Heart right ventricle (tissue), 16 donors: ENCODE measurements around the gene DERL3. TPM values are rescaled to one million over a fixed set of nuclear protein-coding genes. Genes with fewer than 3 reads are reported as not detected.

Experiments used
- ATAC-seq, 8 donors: fragments of 200-7000 bp; cut with Tn5 transposase; one replicate each; pipeline ENCODE4 v1.9.1; 2020; ENCODE audit warnings: mild to moderate bottlenecking in 8 of 8, moderate library complexity in 8 of 8, moderate number of reproducible peaks in 1 of 8
- DNase-seq, 2 donors: peaks; one replicate each; pipeline ENCODE4 v3.0.0-alpha.2; 2020
- H3K27ac ChIP-seq, 10 donors: fragments of 200-600 bp; sonication (generic) in 2 of 10; one replicate each; pipeline versions ENCODE4 v1.5.0 to v1.8.0; 2020 to 2022; ENCODE audit warnings: mild to moderate bottlenecking in 3 of 10
- H3K27me3 ChIP-seq, 7 donors: fragments of 200-600 bp; one replicate each; pipeline ENCODE4 v1.8.0; 2021 to 2022; ENCODE audit warnings: mild to moderate bottlenecking in 2 of 7
- H3K36me3 ChIP-seq, 9 donors: fragments of 200-600 bp; sonication (generic) in 1 of 9; one replicate each; pipeline versions ENCODE4 v1.5.0 to v1.8.0; 2020 to 2022; ENCODE audit warnings: mild to moderate bottlenecking in 2 of 9
- H3K4me1 ChIP-seq, 9 donors: fragments of 200-600 bp; sonication (generic) in 1 of 9; one replicate each; pipeline versions ENCODE4 v1.5.0 to v1.8.0; 2020 to 2022; ENCODE audit warnings: mild to moderate bottlenecking in 4 of 9
- H3K4me3 ChIP-seq, 10 donors: fragments of 200-600 bp; sonication (generic) in 2 of 10; one replicate each; pipeline versions ENCODE4 v1.5.0 to v1.8.0; 2020 to 2022; ENCODE audit warnings: mild to moderate bottlenecking in 7 of 10, moderate library complexity in 2 of 10
- H3K9me3 ChIP-seq, 11 donors: fragments of 200-600 bp in 10 of 11; sonication (generic) in 2 of 11; one replicate each; pipeline versions ENCODE4 v1.5.0 to v1.8.0; 2013 to 2022; ENCODE audit warnings: mild to moderate bottlenecking in 2 of 11, control low read depth in 1 of 11, moderate library complexity in 1 of 11
- WGBS, 2 donors: extraction: QIAGEN DNeasy Blood & Tissue Kit; methylation state at CpG; one replicate each; pipeline ENCODE4 v1.1.7; 2013; ENCODE audit warnings: inconsistent platforms in 1 of 2; 5-methylcytosine and 5-hydroxymethylcytosine counted together
- intact Hi-C, 10 donors: fragments of 100-400 bp; cut with DNase I; formaldehyde crosslinking; loops; one replicate each; pipeline versions ENCODE4 v1.11.1 to v1.14.2; 2022
- polyA plus RNA-seq, 2 donors: library from polyadenylated mRNA; stranded (reverse); fragments of 200-250 nt; gene quantifications; one replicate each; pipeline ENCODE4 v1.2.3, GENCODE V29; 2013
- total RNA-seq, 10 donors: library from RNA; stranded (reverse); fragmentation: NEBNext Ultra II Directional in 3 of 10; extraction: Animal tissue kit (Norgen Biotek cat#: 25700) in 3 of 10; gene quantifications; one replicate each; pipeline versions ENCODE4 v1.2.1 to v1.2.4, GENCODE V29; 2021 to 2023
- TF ChIP-seq, protein P1 (sequence below), 9 donors: fragments of 200-600 bp; sonication (generic) in 2 of 9; IDR thresholded peaks; one replicate each; pipeline versions ENCODE4 v1.5.0 to v1.8.0; 2021 to 2022; ENCODE audit warnings: antibody characterized with exemption in 9 of 9, mild to moderate bottlenecking in 5 of 9, moderate library complexity in 1 of 9
- donor health status: Arrhythmogenic right ventricular cardiomyopathy.
- donor health status: ischemic (EF 13 %, LVEDD 7.1; RV severe dilation, severe dysfunction).
- donor health status: healthy with polysubstance abuse.
- donor health status: DM: no; HTN: yes; CAD: no.
- donor health status: DM: no; HTN: no; CAD: no.
- donor health status: ischemic (EF 25% LVEDD 6.9; RV normal size, moderate dysfunction).
- donor health status: ischemic (EF 25% LVEDD 5.7; RV mildly dilated, moderate dysfunction).
- donor health status: healthy.
- donor health status: DM: yes; HTN: yes; CAD: no.
- donor health status: Ischemic cardiomyopathy.
- donor health status: ischemic (EF 35%, LVEDD 5.7; RV mildly dilated, moderate dysfunction).
- donor health status: nonischemic (EF 11% LVEDD 7.7; RV severe dilation, severe dysfunction).
- donor health status: DM: yes; HTN: yes; CAD: no.
- donor health status: PGD.
- donor health status: ischemic (EF 29% LVEDD 5.4; RV normal size, mild dysfunction).
- donor health status: nonischemic (EF 23%, LVEDD 6.1; RV moderate dilation, normal function).

DERL3 gene
- total and polyA plus RNA-seq, 12 donors, result 0.91 to 14.1 (median 2.0) TPM

- TF ChIP-seq, protein P1, sequence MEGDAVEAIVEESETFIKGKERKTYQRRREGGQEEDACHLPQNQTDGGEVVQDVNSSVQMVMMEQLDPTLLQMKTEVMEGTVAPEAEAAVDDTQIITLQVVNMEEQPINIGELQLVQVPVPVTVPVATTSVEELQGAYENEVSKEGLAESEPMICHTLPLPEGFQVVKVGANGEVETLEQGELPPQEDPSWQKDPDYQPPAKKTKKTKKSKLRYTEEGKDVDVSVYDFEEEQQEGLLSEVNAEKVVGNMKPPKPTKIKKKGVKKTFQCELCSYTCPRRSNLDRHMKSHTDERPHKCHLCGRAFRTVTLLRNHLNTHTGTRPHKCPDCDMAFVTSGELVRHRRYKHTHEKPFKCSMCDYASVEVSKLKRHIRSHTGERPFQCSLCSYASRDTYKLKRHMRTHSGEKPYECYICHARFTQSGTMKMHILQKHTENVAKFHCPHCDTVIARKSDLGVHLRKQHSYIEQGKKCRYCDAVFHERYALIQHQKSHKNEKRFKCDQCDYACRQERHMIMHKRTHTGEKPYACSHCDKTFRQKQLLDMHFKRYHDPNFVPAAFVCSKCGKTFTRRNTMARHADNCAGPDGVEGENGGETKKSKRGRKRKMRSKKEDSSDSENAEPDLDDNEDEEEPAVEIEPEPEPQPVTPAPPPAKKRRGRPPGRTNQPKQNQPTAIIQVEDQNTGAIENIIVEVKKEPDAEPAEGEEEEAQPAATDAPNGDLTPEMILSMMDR (IDR thresholded peaks at IDR 0.05), result no peak
- Histone ChIP-seq H3K9me3 (no peaks in the 10 kb centered on the region), H3K4me1 (peaks cover 14 to 63% (median 46%) of the 10 kb centered on the region in 9 donors), H3K27ac (peak overlapping the region in 7 of 10 donors; percentile 99 to 100 (median 100)), H3K4me3 (peak overlapping the region; percentile 70 to 96 (median 88)), H3K27me3 (no peaks in the 10 kb centered on the region), H3K36me3 (peaks cover 0 to 41% (median 0%) of the 10 kb centered on the region in 9 donors)
- ATAC-seq (no peak), DNase-seq (no peak)
- 48 to 52% methylated on average over 3 of the region's 3 CpGs for WGBS, 2 donors
- intact Hi-C loops, result loop anchor here in 3 of 10 donors (2.0 to 5.0 kb wide), 3 partner anchors 19 to 54 kb away; no protein-coding TSS in a partner anchor
These were observed 50.9 kb downstream of the DERL3 start for GRCh38 chr22:23787910-23788309.

DNA sequence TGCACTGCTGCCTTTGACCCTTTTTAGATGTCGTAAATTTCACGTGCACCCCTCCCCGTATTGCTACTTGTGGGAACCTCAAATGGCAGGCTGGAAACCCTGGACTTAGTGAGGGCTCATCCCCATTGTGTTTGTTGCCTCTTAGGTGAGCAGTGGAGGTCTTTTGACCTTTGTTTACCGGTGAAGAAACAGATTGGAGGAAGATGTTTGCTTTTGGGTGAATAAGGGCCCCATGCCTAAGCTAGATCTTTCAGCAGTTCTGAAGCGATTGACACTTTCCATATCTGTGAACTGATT, 51.3 kb downstream of the DERL3 start:
- H3K27me3 ChIP-seq, result no peaks in the 10 kb centered on the region
- H3K27ac ChIP-seq, result peak overlapping the region in 9 of 10 donors; percentile 98 to 100 (median 100)
- DNase-seq (no peak), ATAC-seq (no peak)
- peaks cover 0 to 38% (median 0%) of the 10 kb centered on the region in 9 donors for H3K36me3 ChIP-seq
- H3K4me1 ChIP-seq, result peaks cover 14 to 63% (median 46%) of the 10 kb centered on the region in 9 donors
- TF ChIP-seq, protein P1 (IDR thresholded peaks at IDR 0.05), result no peak
- 2 to 3% methylated on average over 5 of the region's 5 CpGs for WGBS, 2 donors
- no peaks in the 10 kb centered on the region for H3K9me3 ChIP-seq
- intact Hi-C loops, result loop anchor here in 2 of 10 donors (5.0 kb wide), 2 partner anchors 40 to 55 kb away; no protein-coding TSS in a partner anchor
- peak overlapping the region; percentile 70 to 96 (median 88) for H3K4me3 ChIP-seq

- intact Hi-C loops, result loop anchor here in 2 of 10 donors (5.0 kb wide), 2 partner anchors 40 to 55 kb away; no protein-coding TSS in a partner anchor
- ATAC-seq, result peak; percentile 90 to 97 (median 95)
- peak within 1 kb of the TSS; percentile 70 to 96 (median 88) for H3K4me3 ChIP-seq
- WGBS, 2 donors, result 0% methylated on average over 90 to 97 of the region's 97 CpGs
- peaks cover 0 to 32% (median 0%) of the 10 kb centered on the region in 9 donors for H3K36me3 ChIP-seq
- TF ChIP-seq, protein P1 (IDR thresholded peaks at IDR 0.05), result peak in 1 of 9 donors; percentile 8
- H3K27ac ChIP-seq, result peak within 1 kb of the TSS; percentile 98 to 100 (median 100)
- H3K9me3 ChIP-seq, result no peaks in the 10 kb centered on the region
- peaks cover 14 to 59% (median 46%) of the 10 kb centered on the region in 9 donors for H3K4me1 ChIP-seq
- H3K27me3 ChIP-seq, result no peaks in the 10 kb centered on the region
- DNase-seq, result peak; percentile 92 to 93
These were observed 51.8 kb downstream of the DERL3 start, which contains the start of gene SMARCB1 for GRCh38 chr22:23786752-23787599. Gene SMARCB1, plus strand, starts transcription at chr22:23786966. Its CDS starts 204 bp downstream, at chr22:23787170.

- Histone ChIP-seq H3K27me3 (no peaks in the 10 kb centered on the region), H3K9me3 (no peaks in the 10 kb centered on the region), H3K27ac (peak overlapping the region; percentile 98 to 100 (median 100)), H3K4me1 (peaks cover 14 to 53% (median 42%) of the 10 kb centered on the region in 9 donors), H3K36me3 (peaks cover 0 to 25% (median 0%) of the 10 kb centered on the region in 9 donors), H3K4me3 (peak overlapping the region in 9 of 10 donors; percentile 70 to 96 (median 88))
- ATAC-seq (peak in 5 of 8 donors; percentile 29 to 45 (median 37)), DNase-seq (no peak)
- intact Hi-C loops, result loop anchor here in 2 of 10 donors (5.0 kb wide), 2 partner anchors 41 to 56 kb away; no protein-coding TSS in a partner anchor
- TF ChIP-seq, protein P1 (IDR thresholded peaks at IDR 0.05), result no peak
- WGBS, 2 donors, result 36% methylated on average over 9 of the region's 9 CpGs
These were observed 52.5 kb downstream of the DERL3 start for GRCh38 chr22:23786261-23786710.
